A673 (cell line): ENCODE results near the gene TMEM125. TPM values are rescaled to one million over a fixed set of nuclear protein-coding genes. Genes with fewer than 3 reads are reported as not detected.

ENCODE experiments used
- BruUV-seq: library from RNA; stranded (reverse); fragments of 400-500 nt; replicated peaks from 2 replicates; lab custom pipeline; 2021; lab: Mats Ljungman, UMichigan
- CTCF ChIA-PET: fragments of 300-600 bp; sonication (Branson Sonifier 250); formaldehyde crosslinking; loops from one replicate; lab custom pipeline; 2022; ENCODE audit warnings: antibody characterized with exemption; lab: Charles Lee
- POLR2A ChIA-PET: fragments of 300-600 bp; sonication (Branson Sonifier 250); formaldehyde crosslinking; loops from one replicate; lab custom pipeline; 2022; ENCODE audit warnings: antibody characterized with exemption; ENCODE audit not compliant: low non-redundant PET; lab: Charles Lee
- DNase-seq: peaks from one replicate; pipeline ENCODE4 v3.0.0-alpha.2; 2015; ENCODE audit warnings: low spot score
- H3K27ac ChIP-seq: fragments of 200-600 bp; sonication (generic); 2 replicates; pipeline ENCODE4 v1.5.1; 2016; ENCODE audit warnings: mixed run types, low read depth, mild to moderate bottlenecking, mixed read lengths, antibody characterized with exemption, low read length; ENCODE audit not compliant: poor library complexity, severe bottlenecking
- H3K27me3 ChIP-seq: fragments of 200-600 bp; sonication (generic); replicated peaks from 2 replicates; pipeline ENCODE4 v1.6.1; 2017; ENCODE audit warnings: mixed run types, low read depth, mild to moderate bottlenecking, mixed read lengths, antibody characterized with exemption, low read length; ENCODE audit not compliant: insufficient read depth, poor library complexity
- H3K36me3 ChIP-seq: fragments of 200-600 bp; sonication (generic); 2 replicates; pipeline ENCODE4 v1.6.1; 2016; ENCODE audit warnings: mixed run types, mild to moderate bottlenecking, mixed read lengths, antibody characterized with exemption, low read length; ENCODE audit not compliant: insufficient read depth, poor library complexity, severe bottlenecking
- H3K4me1 ChIP-seq: fragments of 200-600 bp; sonication (generic); 2 replicates; pipeline ENCODE4 v1.6.1; 2017; ENCODE audit warnings: mixed run types, mild to moderate bottlenecking, mixed read lengths, antibody characterized with exemption, low read length; ENCODE audit not compliant: insufficient read depth, poor library complexity, severe bottlenecking
- H3K4me3 ChIP-seq: fragments of 200-600 bp; sonication (generic); 2 replicates; pipeline ENCODE4 v1.5.1; 2016; ENCODE audit warnings: low read depth, mixed run types, mild to moderate bottlenecking, mixed read lengths, low read length; ENCODE audit not compliant: poor library complexity, severe bottlenecking
- H3K9me3 ChIP-seq: fragments of 200-600 bp; sonication (generic); 2 replicates; pipeline ENCODE4 v1.6.1; 2016; ENCODE audit warnings: mixed run types, low read depth, mild to moderate bottlenecking, mixed read lengths, antibody characterized with exemption, low read length; ENCODE audit not compliant: poor library complexity, severe bottlenecking
- CTCF ChIP-seq: fragments of 300-800, 200-600 bp; sonication (generic); conservative IDR thresholded peaks from 2 replicates; pipeline ENCODE4 v1.5.1; 2017; ENCODE audit warnings: low read depth, mild to moderate bottlenecking, antibody characterized with exemption, low read length, moderate library complexity, mixed read lengths
- EZH2 ChIP-seq: fragments of 200-600 bp; sonication (generic); IDR thresholded peaks from 2 replicates; pipeline ENCODE4 v1.6.1; 2017; ENCODE audit warnings: borderline replicate concordance, low read depth, mild to moderate bottlenecking, mixed read lengths, antibody characterized with exemption, low read length; ENCODE audit not compliant: poor library complexity, severe bottlenecking
- intact Hi-C: fragments of 100-400 bp; cut with micrococcal nuclease; formaldehyde crosslinking; loops from one replicate; pipeline ENCODE4 v1.10.0; 2022; ENCODE audit not compliant: unreplicated experiment
- total RNA-seq: library from RNA; stranded (reverse); gene quantifications from 2 replicates; pipeline ENCODE4 v1.2.3, GENCODE V29; 2021

TMEM125 gene
- total RNA-seq, 1 experiment from 2014 or later, result not detected

- intact Hi-C loops, result no loop called here
- Histone ChIP-seq H3K9me3 (no peaks in the 10 kb centered on the region), H3K4me1 (no peaks in the 10 kb centered on the region), H3K4me3 (no peak overlapping the region), H3K27ac (no peak overlapping the region), H3K36me3 (no peaks in the 10 kb centered on the region), H3K27me3 (no peaks in the 10 kb centered on the region)
- BruUV-seq, result no TSS peak
- TF ChIP-seq CTCF, result no peak
- no peak for TF ChIP-seq EZH2
- DNase-seq, result no peak
- POLR2A ChIA-PET, result no interaction called here
- CTCF ChIA-PET, result no interaction called here
Observed at GRCh38 chr1:43304314-43304681, 34.5 kb downstream of the TMEM125 start.

GRCh38 chr1:43304771-43305300 lies 35.1 kb downstream of the TMEM125 start:
- Histone ChIP-seq H3K4me1 (no peaks in the 10 kb centered on the region), H3K9me3 (no peaks in the 10 kb centered on the region), H3K27me3 (no peaks in the 10 kb centered on the region), H3K4me3 (no peak overlapping the region), H3K27ac (no peak overlapping the region), H3K36me3 (no peaks in the 10 kb centered on the region)
- intact Hi-C loops, result no loop called here
- CTCF ChIA-PET, result no interaction called here
- BruUV-seq, result no TSS peak
- TF ChIP-seq EZH2 (no peak), CTCF (no peak)
- POLR2A ChIA-PET, result no interaction called here
- DNase-seq, result no peak

GRCh38 chr1:43305461-43305860 lies 35.7 kb downstream of the TMEM125 start:
- no peak overlapping the region for H3K4me3 ChIP-seq
- DNase-seq, result no peak
- BruUV-seq, result no TSS peak
- no peaks in the 10 kb centered on the region for H3K9me3 ChIP-seq
- ChIA-PET POLR2A (no interaction called here), CTCF (no interaction called here)
- H3K27ac ChIP-seq, result no peak overlapping the region
- no peaks in the 10 kb centered on the region for H3K4me1 ChIP-seq
- H3K27me3 ChIP-seq, result no peaks in the 10 kb centered on the region
- no peaks in the 10 kb centered on the region for H3K36me3 ChIP-seq
- no peak for TF ChIP-seq CTCF
- no peak for TF ChIP-seq EZH2
- intact Hi-C loops, result no loop called here
